NCI-H446 treated with DMSO at 0.1 percent for 48 hours (cell line): ENCODE results near the gene EML6.

ENCODE experiments used
- DNase-seq: peaks from one replicate; lab custom pipeline; 2025; lab: John Stamatoyannopoulos, UW

The EML6 gene

GRCh38 chr2:54914637-54915036 lies 191.2 kb downstream of the EML6 start:
- no peak for DNase-seq

- DNase-seq, result no peak
Observed at GRCh38 chr2:54915101-54915500, 191.6 kb downstream of the EML6 start.

GRCh38 chr2:54916637-54917036 lies 193.2 kb downstream of the EML6 start:
- no peak for DNase-seq

- no peak for DNase-seq
Observed at GRCh38 chr2:54918647-54919280, 195.3 kb downstream of the EML6 start.

- no peak for DNase-seq
Observed at GRCh38 chr2:54920660-54921059, 197.2 kb downstream of the EML6 start.

GRCh38 chr2:54924121-54924520 lies 200.7 kb downstream of the EML6 start:
- no peak for DNase-seq

GRCh38 chr2:54925022-54925421 lies 201.6 kb downstream of the EML6 start:
- no peak for DNase-seq

GRCh38 chr2:54927085-54927750 lies 203.8 kb downstream of the EML6 start:
- DNase-seq, result no peak

- no peak for DNase-seq
Observed at GRCh38 chr2:54927751-54928615, 204.5 kb downstream of the EML6 start.

- no peak for DNase-seq
Observed at GRCh38 chr2:54928719-54929118, 205.3 kb downstream of the EML6 start.

- DNase-seq, result no peak
Observed at GRCh38 chr2:54931473-54931872, 208.0 kb downstream of the EML6 start.

- DNase-seq, result no peak
Observed at GRCh38 chr2:54935389-54935788, 211.9 kb downstream of the EML6 start.

GRCh38 chr2:54936766-54937165 lies 213.3 kb downstream of the EML6 start:
- DNase-seq, result no peak

- DNase-seq, result no peak
Observed at GRCh38 chr2:54939446-54940118, 216.1 kb downstream of the EML6 start.

- no peak for DNase-seq
Observed at GRCh38 chr2:54940723-54941122, 217.3 kb downstream of the EML6 start.

GRCh38 chr2:54941248-54941984 lies 218.0 kb downstream of the EML6 start:
- no peak for DNase-seq

GRCh38 chr2:54942373-54942772 lies 218.9 kb downstream of the EML6 start:
- no peak for DNase-seq

- DNase-seq, result no peak
Observed at GRCh38 chr2:54944724-54945326, 221.4 kb downstream of the EML6 start.

GRCh38 chr2:54945391-54946219 lies 222.1 kb downstream of the EML6 start:
- peak; percentile 70 for DNase-seq

GRCh38 chr2:54946220-54946805 lies 222.9 kb downstream of the EML6 start:
- DNase-seq, result no peak
